Body of pancreas (tissue), 4 donors: ENCODE results near the gene FLYWCH1. TPM values are rescaled to one million over a fixed set of nuclear protein-coding genes. Genes with fewer than 3 reads are reported as not detected.
A peak's percentile ranks its signal among the peaks of the same experiment; 100 is the strongest.

ENCODE experiments used
- ATAC-seq: fragments of 150-250 bp; one replicate; pipeline ENCODE4 v1.9.1; 2016
- DNase-seq, 4 donors: peaks; one replicate each; pipeline ENCODE4 v3.0.0-alpha.2; 2019
- H3K27ac ChIP-seq, 4 donors: fragments of 200-600 bp; sonication (generic); 1 replicate in 3 of 4; 2 replicates in 1 of 4; pipeline versions ENCODE4 v1.5.1 to v1.6.1; 2016 to 2019; ENCODE audit warnings: mild to moderate bottlenecking in 1 of 4, mixed read lengths in 1 of 4, moderate library complexity in 1 of 4
- H3K27me3 ChIP-seq, 2 donors: fragments of 200-600 bp; sonication (generic); one replicate each; pipeline ENCODE4 v1.6.0; 2016; ENCODE audit warnings: mild to moderate bottlenecking in 1 of 2
- H3K36me3 ChIP-seq, 2 donors: fragments of 200-600 bp; sonication (generic); replicated peaks in 1 of 2; 2 replicates each; pipeline ENCODE4 v1.5.1; 2016; ENCODE audit warnings: low read depth in 2 of 2; ENCODE audit not compliant: insufficient read depth in 1 of 2
- H3K4me1 ChIP-seq: fragments of 200-600 bp; sonication (generic); one replicate; pipeline ENCODE4 v1.6.0; 2016
- H3K4me3 ChIP-seq, 2 donors: fragments of 200-600 bp; sonication (generic); 1 replicate in 1 of 2; 2 replicates in 1 of 2; pipeline ENCODE4 v1.5.1; 2016 to 2019
- H3K9me3 ChIP-seq, 3 donors: fragments of 200-600 bp; sonication (generic); 1 replicate in 2 of 3; 2 replicates in 1 of 3; pipeline ENCODE4 v1.5.1; 2016
- POLR2A ChIP-seq, 3 donors: fragments of 450-650 bp; IDR thresholded peaks; one replicate each; pipeline ENCODE4 v1.6.1; 2016; ENCODE audit warnings: antibody characterized with exemption in 3 of 3, mild to moderate bottlenecking in 2 of 3
- WGBS, 2 donors: methylation state at CpG; one replicate each; pipeline ENCODE4 v1.1.5; 2017; 5-methylcytosine and 5-hydroxymethylcytosine counted together
- intact Hi-C: fragments of 100-400 bp; cut with DNase I; formaldehyde crosslinking; loops from one replicate; pipeline ENCODE4 v1.15.1; 2023
- total RNA-seq, 2 donors: library from RNA; depleted of rRNA; stranded (reverse); fragments of >200 nt; gene quantifications; one replicate each; pipeline ENCODE4 v1.1.0, GENCODE V29; 2016
- TF ChIP-seq, protein P1 (sequence below), 7 experiments: fragments of 450-650 bp in 4 of 7; fragments of 200-600 bp in 3 of 7; sonication (generic) in 3 of 7; IDR thresholded peaks; one replicate each; pipeline ENCODE4 v1.5.1; 2016 to 2019; ENCODE audit warnings: antibody characterized with exemption in 7 of 7

Gene FLYWCH1
- total RNA-seq, 2 donors from 2014 or later: 24.6 to 53.7 TPM

DNA sequence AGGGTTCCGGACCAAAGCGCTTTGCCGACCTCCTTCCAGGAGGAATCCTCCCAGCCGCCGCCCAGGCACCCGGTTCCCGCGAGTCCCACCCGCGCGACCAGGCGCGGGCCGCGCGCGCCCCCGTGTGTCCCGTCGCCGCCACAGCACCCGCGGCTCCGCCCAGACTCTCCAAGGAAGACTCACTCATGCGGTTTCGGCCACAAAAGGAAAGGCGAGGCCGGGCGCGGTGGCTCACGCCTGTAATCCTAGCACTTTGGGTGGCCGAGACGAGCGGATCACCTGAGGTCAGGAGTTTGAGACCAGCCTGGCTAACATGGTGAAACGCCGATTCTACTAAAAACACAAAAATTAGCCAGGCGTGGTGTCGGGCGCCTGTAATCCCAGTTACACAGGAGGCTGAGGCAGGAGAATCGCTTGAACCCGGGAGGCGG lies 72.0 kb downstream of the FLYWCH1 start:
- peak; percentile 47 for ATAC-seq
- no peak overlapping the region for H3K27ac ChIP-seq
- intact Hi-C loops: no loop called here
- peaks cover 47% of the 10 kb centered on the region for H3K4me1 ChIP-seq
- H3K9me3 ChIP-seq: no peaks in the 10 kb centered on the region
- H3K4me3 ChIP-seq: no peak overlapping the region
- 7 to 17% methylated on average over 17 to 42 of the region's 42 CpGs for WGBS, 2 donors
- TF ChIP-seq POLR2A (IDR thresholded peaks at IDR 0.05): no peak
- TF ChIP-seq, protein P1, sequence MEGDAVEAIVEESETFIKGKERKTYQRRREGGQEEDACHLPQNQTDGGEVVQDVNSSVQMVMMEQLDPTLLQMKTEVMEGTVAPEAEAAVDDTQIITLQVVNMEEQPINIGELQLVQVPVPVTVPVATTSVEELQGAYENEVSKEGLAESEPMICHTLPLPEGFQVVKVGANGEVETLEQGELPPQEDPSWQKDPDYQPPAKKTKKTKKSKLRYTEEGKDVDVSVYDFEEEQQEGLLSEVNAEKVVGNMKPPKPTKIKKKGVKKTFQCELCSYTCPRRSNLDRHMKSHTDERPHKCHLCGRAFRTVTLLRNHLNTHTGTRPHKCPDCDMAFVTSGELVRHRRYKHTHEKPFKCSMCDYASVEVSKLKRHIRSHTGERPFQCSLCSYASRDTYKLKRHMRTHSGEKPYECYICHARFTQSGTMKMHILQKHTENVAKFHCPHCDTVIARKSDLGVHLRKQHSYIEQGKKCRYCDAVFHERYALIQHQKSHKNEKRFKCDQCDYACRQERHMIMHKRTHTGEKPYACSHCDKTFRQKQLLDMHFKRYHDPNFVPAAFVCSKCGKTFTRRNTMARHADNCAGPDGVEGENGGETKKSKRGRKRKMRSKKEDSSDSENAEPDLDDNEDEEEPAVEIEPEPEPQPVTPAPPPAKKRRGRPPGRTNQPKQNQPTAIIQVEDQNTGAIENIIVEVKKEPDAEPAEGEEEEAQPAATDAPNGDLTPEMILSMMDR (IDR thresholded peaks at IDR 0.05): peak; percentile 72 to 99 (median 94)
- peak; percentile 76 to 84 (median 80) for DNase-seq
- H3K27me3 ChIP-seq: no peaks in the 10 kb centered on the region
- no peaks in the 10 kb centered on the region for H3K36me3 ChIP-seq

DNA sequence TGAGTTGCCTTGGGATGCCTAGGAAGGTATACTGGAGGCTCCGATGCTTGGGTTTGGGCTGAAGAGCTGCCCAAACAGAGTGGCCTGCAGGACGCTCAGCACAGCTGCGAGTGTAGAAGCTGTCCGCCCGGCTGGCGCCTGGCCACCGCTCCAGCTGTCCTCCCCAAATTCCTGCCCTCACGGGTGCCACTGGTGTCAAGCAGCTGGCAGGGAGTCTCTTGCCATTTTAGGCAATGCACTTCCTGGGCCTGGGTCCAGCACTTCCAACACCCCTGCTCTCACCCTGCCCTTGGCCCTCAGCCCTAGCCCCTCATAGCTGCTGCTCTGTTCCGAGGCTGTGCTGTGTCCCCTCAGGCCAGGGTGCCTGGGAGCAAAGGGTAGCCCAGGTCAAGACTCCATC lies 73.7 kb downstream of the FLYWCH1 start:
- H3K4me1 ChIP-seq: peaks cover 41% of the 10 kb centered on the region
- H3K27me3 ChIP-seq: no peaks in the 10 kb centered on the region
- peak; percentile 81 to 90 (median 85) for DNase-seq
- H3K4me3 ChIP-seq: no peak overlapping the region
- no peak for TF ChIP-seq POLR2A (IDR thresholded peaks at IDR 0.05)
- TF ChIP-seq, protein P1 (IDR thresholded peaks at IDR 0.05): no peak
- 26% methylated on average over 9 of the region's 9 CpGs; no CpG with 5 or more reads in 1 of the 2 donors for WGBS, 2 donors
- H3K27ac ChIP-seq: peak overlapping the region; percentile 77 to 91 (median 85)
- intact Hi-C loops: no loop called here
- ATAC-seq: peak; percentile 64
- H3K36me3 ChIP-seq: no peaks in the 10 kb centered on the region
- no peaks in the 10 kb centered on the region for H3K9me3 ChIP-seq

DNA sequence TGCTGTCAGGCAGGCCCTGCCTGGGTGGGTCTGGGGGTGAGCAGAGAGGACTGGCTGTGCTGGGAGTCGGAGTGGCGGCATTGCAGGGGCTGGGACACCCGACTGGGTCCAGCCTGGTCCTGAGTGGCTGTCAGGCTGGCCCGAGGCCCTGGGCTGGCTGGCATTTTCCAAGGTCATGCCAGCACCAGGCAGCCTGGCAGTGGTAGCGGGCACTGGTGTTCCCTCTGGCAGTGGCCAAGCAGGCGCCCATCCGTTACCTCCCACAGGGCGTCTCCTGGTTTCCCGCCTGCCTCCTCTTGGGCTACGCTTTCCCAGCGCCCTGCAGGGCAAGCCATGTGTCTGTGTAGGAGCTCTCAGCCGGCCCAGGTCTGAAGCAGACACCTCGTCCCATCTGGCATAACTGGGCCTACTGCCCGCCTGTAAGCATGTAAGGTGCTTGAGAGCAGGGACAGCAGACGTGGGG lies 74.2 kb downstream of the FLYWCH1 start:
- Histone ChIP-seq H3K4me3 (no peak overlapping the region), H3K27ac (peak overlapping the region; percentile 77 to 91 (median 85)), H3K36me3 (no peaks in the 10 kb centered on the region), H3K9me3 (no peaks in the 10 kb centered on the region), H3K4me1 (peaks cover 37% of the 10 kb centered on the region), H3K27me3 (no peaks in the 10 kb centered on the region)
- 0 to 18% methylated on average over 1 to 15 of the region's 15 CpGs for WGBS, 2 donors
- intact Hi-C loops: no loop called here
- DNase-seq (peak; percentile 86 to 93 (median 91)), ATAC-seq (peak; percentile 84)
- TF ChIP-seq, protein P1 (IDR thresholded peaks at IDR 0.05): peak in 2 of 7 experiments; percentile 3 to 9
- TF ChIP-seq POLR2A (IDR thresholded peaks at IDR 0.05): peak in 1 of 3 donors; percentile 17

DNA sequence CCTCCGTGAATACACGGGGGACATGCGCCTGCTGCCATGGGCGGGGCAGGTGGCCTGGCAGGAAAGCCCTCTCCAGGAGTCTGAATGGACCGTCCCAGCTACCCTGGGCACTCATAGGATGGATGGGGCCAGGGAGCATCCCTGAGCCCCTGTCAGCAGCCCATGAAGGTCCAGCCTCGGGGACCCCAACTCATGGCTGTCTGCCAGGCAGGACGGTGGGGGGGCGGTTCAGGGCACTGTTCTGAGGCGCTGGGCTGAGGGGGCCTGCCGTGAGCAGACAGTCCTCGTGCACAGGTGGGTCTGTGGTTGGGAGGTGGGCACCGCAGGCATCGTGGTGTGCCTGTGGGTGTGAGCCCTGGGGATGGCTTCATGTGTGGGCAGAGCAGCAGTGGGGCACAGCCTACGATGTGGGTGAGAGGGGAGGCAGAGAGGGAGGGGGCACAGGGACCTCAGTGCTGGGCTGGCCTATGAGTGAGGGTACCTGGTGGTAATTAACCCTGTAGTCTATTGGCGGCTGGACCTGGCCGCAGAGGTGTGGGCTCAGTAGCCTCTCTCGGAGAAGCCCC lies 75.0 kb downstream of the FLYWCH1 start:
- WGBS, 2 donors: 80 to 89% methylated on average over 3 to 14 of the region's 17 CpGs
- Histone ChIP-seq H3K4me3 (no peak overlapping the region), H3K9me3 (no peaks in the 10 kb centered on the region), H3K27ac (peak overlapping the region in 3 of 4 donors; percentile 77 to 91 (median 89)), H3K4me1 (peaks cover 32% of the 10 kb centered on the region), H3K27me3 (no peaks in the 10 kb centered on the region), H3K36me3 (no peaks in the 10 kb centered on the region)
- ATAC-seq: no peak
- intact Hi-C loops: no loop called here
- TF ChIP-seq, protein P1 (IDR thresholded peaks at IDR 0.05): no peak
- TF ChIP-seq POLR2A (IDR thresholded peaks at IDR 0.05): no peak
- no peak for DNase-seq

DNA sequence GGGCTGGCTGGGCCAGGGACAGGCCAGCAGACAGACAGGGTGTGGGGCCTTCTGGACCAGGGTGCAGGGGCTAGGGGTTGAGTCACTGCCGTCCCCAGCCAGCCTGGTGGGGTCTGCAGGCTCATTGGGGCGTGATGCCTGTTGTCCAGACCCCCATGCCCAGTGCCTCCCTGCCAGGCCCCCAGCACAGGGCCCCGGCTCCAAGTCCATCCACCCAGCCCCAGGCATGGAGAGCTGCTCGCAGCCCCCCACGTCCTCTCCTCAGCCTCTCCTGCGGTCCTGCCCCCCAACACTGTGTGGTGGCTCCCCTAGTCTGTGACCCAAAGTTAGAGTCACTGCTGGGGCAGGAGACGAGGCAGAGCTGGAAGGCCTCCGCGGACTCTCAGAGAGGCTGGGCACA lies 75.6 kb downstream of the FLYWCH1 start:
- no peak for TF ChIP-seq POLR2A (IDR thresholded peaks at IDR 0.05)
- TF ChIP-seq, protein P1 (IDR thresholded peaks at IDR 0.05): no peak
- DNase-seq: no peak

More for the DNA sequence above, 75.6 kb downstream of the FLYWCH1 start:
- H3K4me3 ChIP-seq: no peak overlapping the region
- WGBS, 2 donors: 92% methylated on average over 2 of the region's 9 CpGs; no CpG with 5 or more reads in 1 of the 2 donors
- no peaks in the 10 kb centered on the region for H3K27me3 ChIP-seq
- intact Hi-C loops: no loop called here
- no peaks in the 10 kb centered on the region for H3K36me3 ChIP-seq
- no peak for ATAC-seq
- H3K27ac ChIP-seq: no peak overlapping the region
- no peaks in the 10 kb centered on the region for H3K9me3 ChIP-seq
- peaks cover 32% of the 10 kb centered on the region for H3K4me1 ChIP-seq
